H1 (cell line): Measurements from ENCODE around the gene UCHL5. TPM values are rescaled to one million over a fixed set of nuclear protein-coding genes. Genes with fewer than 3 reads are reported as not detected.

Experiments
- CTCF ChIA-PET: fragments of 300-600 bp; sonication (Branson Sonifier 250); formaldehyde crosslinking; loops from one replicate; lab custom pipeline; 2021; ENCODE audit not compliant: partially characterized antibody; lab: Charles Lee
- POLR2A ChIA-PET: fragments of 300-600 bp; sonication (Branson Sonifier 250); formaldehyde crosslinking; loops from one replicate; lab custom pipeline; 2021; ENCODE audit warnings: inconsistent platforms; ENCODE audit not compliant: partially characterized antibody; lab: Charles Lee
- DNase-seq, 2 experiments: peaks; one replicate each; pipeline versions ENCODE4 v3.0.0 to v3.0.0-alpha.2; 2010 to 2022; ENCODE audit warnings: low spot score in 2 of 2, low read depth in 1 of 2, mixed read lengths in 1 of 2
- FAIRE-seq: peaks from 2 replicates; lab custom pipeline; 2011; peaks lifted over from hg19 to GRCh38; lab: Jason Lieb, UNC
- H2AFZ ChIP-seq: 2 replicates; pipeline ENCODE4 v1.8.1; 2012; ENCODE audit warnings: low read length, inconsistent platforms
- H2AK5ac ChIP-seq: 2 replicates; pipeline ENCODE4 v1.6.1; 2013; ENCODE audit warnings: low read depth, low read length
- H2BK120ac ChIP-seq: replicated peaks from 2 replicates; pipeline ENCODE3; 2013; ENCODE audit warnings: low read depth, low read length, inconsistent platforms
- H2BK12ac ChIP-seq: 2 replicates; pipeline ENCODE4 v1.6.1; 2013; ENCODE audit warnings: low read depth, low read length
- H2BK15ac ChIP-seq: 2 replicates; pipeline ENCODE4 v1.6.1; 2013; ENCODE audit warnings: low read length
- H2BK20ac ChIP-seq: 2 replicates; pipeline ENCODE4 v1.6.1; 2013; ENCODE audit warnings: low read length
- H2BK5ac ChIP-seq: 2 replicates; pipeline ENCODE4 v1.6.1; 2013; ENCODE audit warnings: low read depth, low read length
- H3K14ac ChIP-seq: 2 replicates; pipeline ENCODE4 v1.6.1; 2013; ENCODE audit warnings: inconsistent platforms; ENCODE audit not compliant: insufficient read length
- H3K18ac ChIP-seq: 2 replicates; pipeline ENCODE4 v1.6.1; 2013; ENCODE audit warnings: low read length; ENCODE audit errors: extremely low read depth
- H3K23ac ChIP-seq: 2 replicates; pipeline ENCODE4 v1.6.1; 2013; ENCODE audit warnings: inconsistent platforms; ENCODE audit not compliant: insufficient read length
- H3K23me2 ChIP-seq: 2 replicates; pipeline ENCODE4 v1.6.1; 2013; ENCODE audit warnings: low read depth, low read length
- H3K27ac ChIP-seq: 2 replicates; pipeline ENCODE4 v1.6.1; 2011; ENCODE audit warnings: low read depth, low read length, inconsistent platforms
- H3K27me3 ChIP-seq, 4 experiments: replicated peaks in 1 of 4; 1 replicate in 1 of 4; 2 replicates in 3 of 4; pipeline versions ENCODE4 v1.6.1 to v1.8.1; 2011 to 2013; ENCODE audit warnings: low read length in 3 of 4, mild to moderate bottlenecking in 3 of 4, inconsistent platforms in 2 of 4, mixed read lengths in 2 of 4, moderate library complexity in 1 of 4; ENCODE audit not compliant: control insufficient read depth in 3 of 4, insufficient read depth in 3 of 4; ENCODE audit errors: extremely low read depth in 1 of 4
- H3K36me3 ChIP-seq, 4 experiments: 2 replicates each; pipeline versions ENCODE4 v1.6.1 to v1.8.1; 2011 to 2013; ENCODE audit warnings: mild to moderate bottlenecking in 4 of 4, low read length in 3 of 4, moderate library complexity in 2 of 4, control low read depth in 1 of 4, inconsistent platforms in 1 of 4; ENCODE audit not compliant: insufficient read depth in 4 of 4, control insufficient read depth in 2 of 4
- H3K4ac ChIP-seq: replicated peaks from 2 replicates; pipeline ENCODE3; 2013; ENCODE audit warnings: low read length, low read depth, mixed read lengths, inconsistent platforms; ENCODE audit not compliant: insufficient read length
- H3K4me1 ChIP-seq, 4 experiments: replicated peaks in 1 of 4; 1 replicate in 1 of 4; 2 replicates in 3 of 4; pipeline versions ENCODE4 v1.6.1 to v1.8.1; 2011 to 2013; ENCODE audit warnings: low read length in 3 of 4, inconsistent platforms in 2 of 4, mixed read lengths in 1 of 4; ENCODE audit not compliant: insufficient read depth in 4 of 4, control insufficient read depth in 3 of 4
- H3K4me2 ChIP-seq, 2 experiments: 2 replicates each; pipeline versions ENCODE4 v1.6.1 to v1.8.1; 2011 to 2013; ENCODE audit warnings: low read depth in 2 of 2, low read length in 2 of 2, control low read depth in 1 of 2, inconsistent platforms in 1 of 2, mild to moderate bottlenecking in 1 of 2; ENCODE audit not compliant: insufficient read depth in 1 of 2
- H3K4me3 ChIP-seq, 4 experiments: fragments of 200-600, 300-600 bp in 1 of 4; sonication (generic), shearing (Covaris generic), sonication (Bioruptor Twin) in 1 of 4; 2 replicates each; pipeline versions ENCODE4 v1.5.1 to v1.8.1; 2011 to 2016; ENCODE audit warnings: low read length in 4 of 4, low read depth in 3 of 4, control low read depth in 2 of 4, inconsistent platforms in 2 of 4, mild to moderate bottlenecking in 2 of 4, mixed read lengths in 1 of 4, moderate library complexity in 1 of 4; ENCODE audit not compliant: insufficient read depth in 2 of 4; ENCODE audit errors: extremely low read depth in 1 of 4
- H3K56ac ChIP-seq: replicated peaks from 2 replicates; pipeline ENCODE3; 2013; ENCODE audit warnings: low read depth, mild to moderate bottlenecking, mixed read lengths, low read length, inconsistent platforms; ENCODE audit not compliant: insufficient read length
- H3K79me1 ChIP-seq: 2 replicates; pipeline ENCODE4 v1.6.1; 2013; ENCODE audit warnings: low read depth, low read length, control low read depth
- H3K79me2 ChIP-seq, 2 experiments: 2 replicates each; pipeline versions ENCODE4 v1.6.1 to v1.8.1; 2012 to 2013; ENCODE audit warnings: low read length in 2 of 2, mild to moderate bottlenecking in 2 of 2, inconsistent platforms in 1 of 2; ENCODE audit not compliant: insufficient read depth in 2 of 2, control insufficient read depth in 1 of 2
- H3K9ac ChIP-seq, 4 experiments: replicated peaks in 1 of 4; 1 replicate in 1 of 4; 2 replicates in 3 of 4; pipeline versions ENCODE4 v1.6.1 to v1.8.1; 2011 to 2013; ENCODE audit warnings: low read depth in 3 of 4, low read length in 3 of 4, control low read depth in 2 of 4, mild to moderate bottlenecking in 2 of 4, moderate library complexity in 2 of 4, inconsistent platforms in 1 of 4; ENCODE audit errors: extremely low read depth in 1 of 4
- H3K9me3 ChIP-seq, 2 experiments: 2 replicates each; pipeline versions ENCODE4 v1.6.1 to v1.8.1; 2012 to 2013; ENCODE audit warnings: mild to moderate bottlenecking in 2 of 2, moderate library complexity in 2 of 2, control low read depth in 1 of 2, inconsistent platforms in 1 of 2, low read depth in 1 of 2, low read length in 1 of 2, mixed read lengths in 1 of 2; ENCODE audit not compliant: insufficient read depth in 2 of 2
- H4K20me1 ChIP-seq, 2 experiments: replicated peaks in 1 of 2; 2 replicates each; pipeline versions ENCODE3 to v1.8.1; 2011 to 2013; ENCODE audit warnings: inconsistent platforms in 2 of 2, low read length in 2 of 2, mild to moderate bottlenecking in 1 of 2; ENCODE audit not compliant: insufficient read depth in 2 of 2, control insufficient read depth in 1 of 2
- H4K5ac ChIP-seq: 2 replicates; pipeline ENCODE4 v1.6.1; 2013; ENCODE audit warnings: low read length, low read depth, mixed read lengths, inconsistent platforms; ENCODE audit not compliant: insufficient read length
- H4K8ac ChIP-seq: 2 replicates; pipeline ENCODE4 v1.8.0; 2013; ENCODE audit warnings: mild to moderate bottlenecking, moderate library complexity, low read length, inconsistent platforms; ENCODE audit not compliant: insufficient read depth; ENCODE audit errors: extremely low read depth
- H4K91ac ChIP-seq: replicated peaks from 2 replicates; pipeline ENCODE3; 2013; ENCODE audit warnings: low read length, mixed read lengths, inconsistent platforms; ENCODE audit not compliant: insufficient read length
- CTCF ChIP-seq, 3 experiments: IDR thresholded peaks; 1 replicate in 2 of 3; 2 replicates in 1 of 3; pipeline versions ENCODE4 v1.5.1 to v1.6.1; 2011; ENCODE audit warnings: low read length in 3 of 3, mild to moderate bottlenecking in 3 of 3, inconsistent platforms in 2 of 3, low read depth in 1 of 3, moderate library complexity in 1 of 3; ENCODE audit not compliant: insufficient read depth in 1 of 3; ENCODE audit errors: control extremely low read depth in 1 of 3
- HDAC2 ChIP-seq, 2 experiments: fragments of 300-600 bp in 1 of 2; sonication (generic) in 1 of 2; IDR thresholded peaks; 2 replicates each; pipeline ENCODE4 v1.6.1; 2011 to 2012; ENCODE audit warnings: low read depth in 2 of 2, low read length in 2 of 2, mild to moderate bottlenecking in 2 of 2, moderate library complexity in 2 of 2, borderline replicate concordance in 1 of 2, inconsistent platforms in 1 of 2
- WGBS, 2 experiments: shearing (Covaris generic) in 1 of 2; methylation state at CpG; one replicate each; pipeline versions ENCODE4 v1.1.6 to v1.1.7; 2013 to 2015; ENCODE audit warnings: low lambda C conversion rate in 2 of 2, mixed read lengths in 2 of 2, inconsistent platforms in 1 of 2, low coverage in 1 of 2, missing lambda C conversion rate in 1 of 2; ENCODE audit not compliant: insufficient replicate concordance in 2 of 2, insufficient coverage in 1 of 2, insufficient read length in 1 of 2; ENCODE audit errors: extremely low coverage in 1 of 2, missing lambda C conversion rate in 1 of 2; 5-methylcytosine and 5-hydroxymethylcytosine counted together
- polyA plus RNA-seq, 7 experiments: library from polyadenylated mRNA; depleted of rRNA in 3 of 7; stranded (reverse) in 5 of 7; unstranded in 2 of 7; fragments of >200 nt in 5 of 7; fragments of 200-250 nt in 2 of 7; gene quantifications; 1 replicate in 5 of 7; 2 replicates in 1 of 7; 4 replicates in 1 of 7; pipeline versions ENCODE4 v1.2.1 to v1.2.3, GENCODE V29; 2011 to 2013; ENCODE audit warnings: missing spikeins in 2 of 7, mixed read lengths in 2 of 7
- total RNA-seq: library from RNA; stranded (reverse); fragmentation: NEBNext Ultra II Directional; extraction: Animal tissue kit (Norgen Biotek cat#: 25700); gene quantifications from 2 replicates; pipeline ENCODE4 v1.2.1, GENCODE V29; 2021

Gene UCHL5
- total and polyA plus RNA-seq, 2 of the 8 experiments (the other 6 are each of a cell fraction or from before 2014, with no cell fraction given), result 12.0 to 40.0 TPM

GRCh38 chr1:192977089-192977706 is 82.0 kb downstream of the UCHL5 start:
- 73% methylated on average over 8 of the region's 8 CpGs; no CpG with 5 or more reads in 1 of the 2 experiments for WGBS, 2 experiments
- no peak overlapping the region for H3K14ac ChIP-seq
- no peaks in the 10 kb centered on the region for H3K79me1 ChIP-seq
- no peak overlapping the region for H3K4me3 ChIP-seq
- H3K4me2 ChIP-seq, result no peak overlapping the region
- H3K27ac ChIP-seq, result no peak overlapping the region
- H2AK5ac ChIP-seq, result no peak overlapping the region
- no peak overlapping the region for H4K8ac ChIP-seq
- no peaks in the 10 kb centered on the region for H4K20me1 ChIP-seq
- peaks cover 4 to 12% of the 10 kb centered on the region in 2 experiments; a peak in 2 of 4 replicates for H3K9me3 ChIP-seq
- FAIRE-seq, result no peak
- peaks cover 0 to 9% (median 6%) of the 10 kb centered on the region in 4 experiments; a peak in 5 of 7 replicates for H3K4me1 ChIP-seq
- H2BK20ac ChIP-seq, result no peak overlapping the region
- H2BK12ac ChIP-seq, result no peak overlapping the region
- no peak overlapping the region for H3K4ac ChIP-seq
- H3K56ac ChIP-seq, result no peak overlapping the region
- no peak overlapping the region; the same call in 1 of the 2 replicates for H2BK5ac ChIP-seq
- no peak overlapping the region for H3K9ac ChIP-seq
- H3K23me2 ChIP-seq, result no peaks in the 10 kb centered on the region
- H2BK120ac ChIP-seq, result no peak overlapping the region
- no peak overlapping the region for H2BK15ac ChIP-seq
- CTCF ChIA-PET, result interaction anchor here (1.1 to 1.3 kb wide), 3 partner anchors 11 to 500 kb away, joined by 3 to 4 read pairs (median 4); no protein-coding TSS in a partner anchor
- no peak for TF ChIP-seq CTCF (IDR thresholded peaks at IDR 0.05; ENCODE audit: control extremely low read depth in 1 of 3, insufficient read depth in 1 of 3, low read depth in 1 of 3, low read length in 3 of 3)
- peak in 1 of 2 experiments; percentile 7; a peak in 1 of 4 replicates for TF ChIP-seq HDAC2 (IDR thresholded peaks at IDR 0.05; ENCODE audit: borderline replicate concordance in 1 of 2, low read depth in 2 of 2, low read length in 2 of 2)
- no peaks in the 10 kb centered on the region for H3K27me3 ChIP-seq
- no peaks in the 10 kb centered on the region; a peak in 1 of 8 replicates for H3K36me3 ChIP-seq
- H3K79me2 ChIP-seq, result no peaks in the 10 kb centered on the region
- no peak overlapping the region for H4K5ac ChIP-seq
- no peak overlapping the region for H2AFZ ChIP-seq
- POLR2A ChIA-PET, result interaction anchor here (1.3 kb wide), 1 partner anchor 32 kb away, joined by 3 read pairs; no protein-coding TSS in a partner anchor
- no peak overlapping the region for H3K18ac ChIP-seq
- no peak overlapping the region for H3K23ac ChIP-seq
- H4K91ac ChIP-seq, result no peak overlapping the region
- no peak for DNase-seq
